Thyroid gland (tissue), 4 donors: ENCODE measurements around the gene TMEM184C.

Source experiments
- CTCF ChIP-seq, 6 experiments: fragments of 200-600 bp in 3 of 6; fragments of 450-650 bp in 3 of 6; sonication (generic) in 3 of 6; IDR thresholded peaks; one replicate each; pipeline ENCODE4 v1.5.1; 2016 to 2019; ENCODE audit warnings: antibody characterized with exemption in 6 of 6, mild to moderate bottlenecking in 2 of 6, inconsistent platforms in 1 of 6, moderate library complexity in 1 of 6
- POLR2A ChIP-seq, 2 donors: fragments of 450-650 bp; IDR thresholded peaks; one replicate each; pipeline ENCODE4 v1.6.1; 2017; ENCODE audit warnings: antibody characterized with exemption in 2 of 2, mild to moderate bottlenecking in 2 of 2, moderate library complexity in 1 of 2

- TF ChIP-seq CTCF (IDR thresholded peaks at IDR 0.05) (peak in 3 of 6 experiments; percentile 29 to 35 (median 30)), POLR2A (IDR thresholded peaks at IDR 0.05) (no peak)
Observed at GRCh38 chr4:147596377-147596776, 20.8 kb upstream of the TMEM184C start.
